Neural cell (in vitro differentiated cells): Measurements from ENCODE around the gene NLRP7.
"Not testable (repeated sequence)": the region's sequence is repeated elsewhere in the genome, so short reads cannot be mapped to it uniquely, and the experiment has no call there.

Experiments used
- MXI1 ChIP-seq: fragments of 450-650 bp; conservative IDR thresholded peaks from 2 replicates; pipeline ENCODE4 v1.6.1; 2014; ENCODE audit warnings: antibody characterized with exemption, mild to moderate bottlenecking; ENCODE audit not compliant: poor library complexity, severe bottlenecking
- POLR2AphosphoS5 ChIP-seq: IDR thresholded peaks from 2 replicates; pipeline ENCODE4 v1.6.1; 2012
- REST ChIP-seq: IDR thresholded peaks from 2 replicates; pipeline ENCODE4 v1.6.1; 2012; ENCODE audit warnings: borderline replicate concordance
- TF ChIP-seq, protein P1 (sequence below): fragments of 450-650 bp; IDR thresholded peaks from 2 replicates; pipeline ENCODE4 v1.5.1; 2014; ENCODE audit warnings: antibody characterized with exemption, mild to moderate bottlenecking, moderate library complexity; ENCODE audit not compliant: poor library complexity, severe bottlenecking

- TF ChIP-seq POLR2AphosphoS5, REST, MXI1: not testable (repeated sequence)
- TF ChIP-seq, protein P1, sequence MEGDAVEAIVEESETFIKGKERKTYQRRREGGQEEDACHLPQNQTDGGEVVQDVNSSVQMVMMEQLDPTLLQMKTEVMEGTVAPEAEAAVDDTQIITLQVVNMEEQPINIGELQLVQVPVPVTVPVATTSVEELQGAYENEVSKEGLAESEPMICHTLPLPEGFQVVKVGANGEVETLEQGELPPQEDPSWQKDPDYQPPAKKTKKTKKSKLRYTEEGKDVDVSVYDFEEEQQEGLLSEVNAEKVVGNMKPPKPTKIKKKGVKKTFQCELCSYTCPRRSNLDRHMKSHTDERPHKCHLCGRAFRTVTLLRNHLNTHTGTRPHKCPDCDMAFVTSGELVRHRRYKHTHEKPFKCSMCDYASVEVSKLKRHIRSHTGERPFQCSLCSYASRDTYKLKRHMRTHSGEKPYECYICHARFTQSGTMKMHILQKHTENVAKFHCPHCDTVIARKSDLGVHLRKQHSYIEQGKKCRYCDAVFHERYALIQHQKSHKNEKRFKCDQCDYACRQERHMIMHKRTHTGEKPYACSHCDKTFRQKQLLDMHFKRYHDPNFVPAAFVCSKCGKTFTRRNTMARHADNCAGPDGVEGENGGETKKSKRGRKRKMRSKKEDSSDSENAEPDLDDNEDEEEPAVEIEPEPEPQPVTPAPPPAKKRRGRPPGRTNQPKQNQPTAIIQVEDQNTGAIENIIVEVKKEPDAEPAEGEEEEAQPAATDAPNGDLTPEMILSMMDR = not testable (repeated sequence)
Measured at GRCh38 chr19:54950580-54950979, 3.2 kb upstream of the NLRP7 start.
